ENCODE results near the gene NAA11. TPM values are rescaled to one million over a fixed set of nuclear protein-coding genes. Genes with fewer than 3 reads are reported as not detected.

NAA11 gene
- not detected for total RNA-seq
- long read RNA-seq, result 0 reads

DNA sequence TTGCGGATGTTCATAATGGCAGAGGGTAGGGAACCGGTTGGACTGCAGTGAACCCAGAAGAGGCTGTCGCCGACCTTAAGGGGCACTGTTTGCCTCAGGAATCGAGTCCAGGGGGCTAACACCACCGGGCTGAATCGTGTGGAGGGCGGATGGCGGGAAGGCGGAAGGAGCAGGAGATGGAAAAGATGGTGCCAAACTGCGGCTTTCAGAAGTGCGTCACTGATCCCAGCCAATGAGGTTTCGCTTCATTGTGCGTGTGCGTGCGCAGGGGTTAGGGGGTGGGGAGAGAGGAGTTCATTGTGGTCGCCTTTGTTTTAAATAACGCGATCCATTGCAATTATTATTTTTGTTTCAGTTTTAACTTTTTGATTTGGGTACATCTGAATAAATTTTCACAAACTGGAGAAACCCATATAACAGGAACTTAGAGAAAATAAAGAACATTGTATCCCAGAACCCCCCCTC is at the start of gene NAA11:
NAA11 (minus strand) TSS at position 198 of the 465 bp plus-strand sequence; CDS start at position 14, 184 bp downstream.
- H3K4me3 ChIP-seq, result no peak within 1 kb of the TSS
- no peak within 1 kb of the TSS for H3K27ac ChIP-seq
- no peak for ATAC-seq
- no peaks in the 10 kb centered on the region for H3K27me3 ChIP-seq
- TF ChIP-seq, protein P1, sequence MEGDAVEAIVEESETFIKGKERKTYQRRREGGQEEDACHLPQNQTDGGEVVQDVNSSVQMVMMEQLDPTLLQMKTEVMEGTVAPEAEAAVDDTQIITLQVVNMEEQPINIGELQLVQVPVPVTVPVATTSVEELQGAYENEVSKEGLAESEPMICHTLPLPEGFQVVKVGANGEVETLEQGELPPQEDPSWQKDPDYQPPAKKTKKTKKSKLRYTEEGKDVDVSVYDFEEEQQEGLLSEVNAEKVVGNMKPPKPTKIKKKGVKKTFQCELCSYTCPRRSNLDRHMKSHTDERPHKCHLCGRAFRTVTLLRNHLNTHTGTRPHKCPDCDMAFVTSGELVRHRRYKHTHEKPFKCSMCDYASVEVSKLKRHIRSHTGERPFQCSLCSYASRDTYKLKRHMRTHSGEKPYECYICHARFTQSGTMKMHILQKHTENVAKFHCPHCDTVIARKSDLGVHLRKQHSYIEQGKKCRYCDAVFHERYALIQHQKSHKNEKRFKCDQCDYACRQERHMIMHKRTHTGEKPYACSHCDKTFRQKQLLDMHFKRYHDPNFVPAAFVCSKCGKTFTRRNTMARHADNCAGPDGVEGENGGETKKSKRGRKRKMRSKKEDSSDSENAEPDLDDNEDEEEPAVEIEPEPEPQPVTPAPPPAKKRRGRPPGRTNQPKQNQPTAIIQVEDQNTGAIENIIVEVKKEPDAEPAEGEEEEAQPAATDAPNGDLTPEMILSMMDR (IDR thresholded peaks at IDR 0.05), result no peak
- no peaks in the 10 kb centered on the region for H3K4me1 ChIP-seq
- no peaks in the 10 kb centered on the region for H3K36me3 ChIP-seq
- intact Hi-C loops (cut with DNase I), result no loop called here
- H3K9me3 ChIP-seq, result no peaks in the 10 kb centered on the region
- DNase-seq, result no peak

DNA sequence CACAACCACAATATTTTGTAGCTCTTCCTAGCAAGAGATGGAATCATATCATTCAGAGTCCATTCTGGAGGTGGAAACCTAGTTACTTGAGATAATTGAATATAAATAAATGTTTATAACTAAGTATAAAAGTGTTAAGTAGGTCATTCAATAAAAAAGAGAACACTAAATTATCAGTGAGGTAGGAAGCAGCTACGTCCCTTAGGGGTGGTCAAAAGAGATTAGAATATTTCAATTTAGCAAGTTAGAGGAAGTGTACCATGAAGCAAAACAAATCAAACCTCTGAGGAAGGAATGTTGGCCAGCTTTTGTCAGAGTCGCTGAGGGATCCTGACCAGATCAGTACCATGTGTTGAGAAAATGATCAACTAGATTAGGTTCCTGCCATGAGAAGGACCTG is 44.2 kb upstream of the NAA11 start:
- ATAC-seq (no peak), DNase-seq (no peak)
- H3K36me3 ChIP-seq, result no peaks in the 10 kb centered on the region
- no peaks in the 10 kb centered on the region for H3K27me3 ChIP-seq
- no peak overlapping the region for H3K4me3 ChIP-seq
- TF ChIP-seq, protein P1 (IDR thresholded peaks at IDR 0.05), result no peak
- H3K9me3 ChIP-seq, result no peaks in the 10 kb centered on the region
- H3K27ac ChIP-seq, result no peak overlapping the region
- no peaks in the 10 kb centered on the region for H3K4me1 ChIP-seq
- intact Hi-C loops (cut with DNase I), result no loop called here

DNA sequence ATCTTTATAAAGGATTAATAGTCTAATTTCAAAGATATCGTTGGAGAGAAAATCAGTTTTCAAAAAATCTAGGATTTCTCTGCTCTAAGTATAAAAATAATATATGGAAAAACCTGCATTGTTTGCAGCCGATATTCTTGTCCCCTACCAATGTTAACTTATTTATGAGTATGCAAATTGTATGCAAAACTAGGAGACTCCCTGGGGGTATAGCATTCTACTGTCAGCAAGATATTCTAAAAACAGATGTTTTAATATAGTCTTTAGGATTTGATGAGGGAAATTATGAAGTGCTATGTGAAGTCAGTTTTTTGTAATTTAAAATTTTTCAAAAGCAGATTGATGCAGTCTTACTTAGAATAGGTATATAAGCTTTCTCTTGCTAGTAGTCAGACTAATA is 41.2 kb upstream of the NAA11 start:
- Histone ChIP-seq H3K4me3 (no peak overlapping the region), H3K36me3 (no peaks in the 10 kb centered on the region), H3K27ac (no peak overlapping the region), H3K4me1 (no peaks in the 10 kb centered on the region), H3K9me3 (no peaks in the 10 kb centered on the region), H3K27me3 (no peaks in the 10 kb centered on the region)
- TF ChIP-seq, protein P1 (IDR thresholded peaks at IDR 0.05), result no peak
- intact Hi-C loops (cut with DNase I), result no loop called here
- ATAC-seq (no peak), DNase-seq (no peak)

DNA sequence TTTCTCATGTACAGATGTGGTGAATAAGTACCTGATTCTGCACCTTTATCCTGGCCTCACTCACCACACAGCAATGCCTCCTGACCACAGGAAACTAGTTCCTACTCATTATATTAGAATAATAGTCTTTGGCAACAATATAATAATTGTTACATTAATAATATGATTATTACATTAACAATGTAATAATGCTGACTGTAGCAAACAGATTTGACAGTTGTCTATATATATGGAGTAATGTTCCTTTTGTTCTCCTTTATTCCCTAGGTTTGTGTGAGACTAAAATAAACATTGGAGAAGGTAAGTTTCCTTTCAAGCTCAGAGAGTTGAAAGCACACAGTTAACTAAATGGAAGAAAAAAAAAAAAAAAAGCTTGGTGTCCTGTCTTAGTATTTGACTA is 40.6 kb upstream of the NAA11 start:
- H3K4me1 ChIP-seq, result no peaks in the 10 kb centered on the region
- no peaks in the 10 kb centered on the region for H3K27me3 ChIP-seq
- H3K9me3 ChIP-seq, result no peaks in the 10 kb centered on the region
- no peaks in the 10 kb centered on the region for H3K36me3 ChIP-seq
- DNase-seq, result no peak
- ATAC-seq, result no peak
- H3K27ac ChIP-seq, result no peak overlapping the region
- TF ChIP-seq, protein P1 (IDR thresholded peaks at IDR 0.05), result no peak
- intact Hi-C loops (cut with DNase I), result no loop called here
- H3K4me3 ChIP-seq, result no peak overlapping the region

DNA sequence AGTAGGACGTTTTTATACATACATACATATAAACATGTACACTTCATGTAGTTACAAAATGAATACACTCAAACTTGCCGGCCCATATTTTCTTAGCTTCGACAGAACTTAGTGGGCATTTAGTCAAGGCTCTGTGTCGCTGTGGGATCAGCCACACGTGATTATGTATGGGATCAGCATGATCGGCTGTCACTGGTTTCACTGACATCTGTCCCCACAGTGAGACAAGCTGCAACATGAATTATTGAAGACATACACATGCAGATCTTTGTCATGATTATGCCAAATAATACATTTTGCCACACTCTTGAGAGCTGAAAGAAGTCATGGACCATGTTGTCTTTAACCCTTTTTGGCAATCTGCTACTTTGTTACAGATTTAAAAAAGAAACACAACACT is 38.2 kb upstream of the NAA11 start:
- no peaks in the 10 kb centered on the region for H3K27me3 ChIP-seq
- ATAC-seq (no peak), DNase-seq (no peak)
- H3K36me3 ChIP-seq, result no peaks in the 10 kb centered on the region
- TF ChIP-seq, protein P1 (IDR thresholded peaks at IDR 0.05), result no peak
- H3K27ac ChIP-seq, result no peak overlapping the region
- H3K9me3 ChIP-seq, result no peaks in the 10 kb centered on the region
- H3K4me1 ChIP-seq, result no peaks in the 10 kb centered on the region
- H3K4me3 ChIP-seq, result no peak overlapping the region
- intact Hi-C loops (cut with DNase I), result no loop called here

DNA sequence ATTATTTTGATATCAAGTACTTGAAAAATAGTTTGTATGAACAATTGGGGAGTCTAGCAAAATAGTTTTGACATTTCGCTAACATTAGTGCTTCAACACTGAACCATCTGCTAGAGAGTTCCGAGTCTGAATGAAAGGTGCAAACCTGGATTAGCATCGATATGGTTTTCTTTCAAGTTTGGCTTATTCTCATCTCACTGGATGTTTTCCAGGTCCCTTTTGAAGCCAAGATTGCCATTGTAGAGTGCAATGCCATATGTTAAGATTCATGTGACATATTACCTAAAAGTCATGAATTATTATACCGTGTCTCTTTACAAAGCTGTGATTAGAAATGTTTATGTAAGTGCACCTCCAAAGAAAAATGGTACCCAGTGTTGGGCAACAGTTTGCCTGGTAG is 36.8 kb upstream of the NAA11 start:
- H3K36me3 ChIP-seq, result no peaks in the 10 kb centered on the region
- no peaks in the 10 kb centered on the region for H3K9me3 ChIP-seq
- no peaks in the 10 kb centered on the region for H3K4me1 ChIP-seq
- H3K4me3 ChIP-seq, result no peak overlapping the region
- TF ChIP-seq, protein P1 (IDR thresholded peaks at IDR 0.05), result no peak
- ATAC-seq (no peak), DNase-seq (no peak)
- no peak overlapping the region for H3K27ac ChIP-seq
- no peaks in the 10 kb centered on the region for H3K27me3 ChIP-seq
- intact Hi-C loops (cut with DNase I), result no loop called here
